ENCODE results near the gene CZIB.
A peak's percentile ranks its signal among the peaks of the same experiment; 100 is the strongest.
"Not testable (repeated sequence)": the region's sequence is repeated elsewhere in the genome, so short reads cannot be mapped to it uniquely, and the experiment has no call there.

Gene CZIB

DNA sequence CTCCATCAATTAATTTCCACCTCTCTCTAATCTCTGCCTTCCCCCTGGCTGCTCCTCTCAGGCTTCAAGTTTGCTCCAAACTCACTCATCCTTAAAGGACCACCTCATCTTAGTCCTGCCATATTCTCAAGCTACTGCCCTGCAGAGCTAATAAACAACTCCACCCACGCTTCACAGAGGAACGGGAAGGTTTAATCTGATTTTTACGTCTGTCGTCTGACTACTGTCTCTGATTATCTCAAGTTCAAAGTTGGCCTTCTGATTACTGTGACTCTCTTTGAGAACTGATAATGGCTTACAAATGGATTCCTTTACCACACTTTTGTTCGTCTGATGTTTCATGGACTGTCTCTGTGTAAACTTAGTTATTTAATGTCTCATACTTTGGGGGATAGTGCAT, 31.4 kb downstream of the CZIB start:
- DNase-seq (ENCODE audit: low read depth) = no peak
- TF ChIP-seq, protein P1, sequence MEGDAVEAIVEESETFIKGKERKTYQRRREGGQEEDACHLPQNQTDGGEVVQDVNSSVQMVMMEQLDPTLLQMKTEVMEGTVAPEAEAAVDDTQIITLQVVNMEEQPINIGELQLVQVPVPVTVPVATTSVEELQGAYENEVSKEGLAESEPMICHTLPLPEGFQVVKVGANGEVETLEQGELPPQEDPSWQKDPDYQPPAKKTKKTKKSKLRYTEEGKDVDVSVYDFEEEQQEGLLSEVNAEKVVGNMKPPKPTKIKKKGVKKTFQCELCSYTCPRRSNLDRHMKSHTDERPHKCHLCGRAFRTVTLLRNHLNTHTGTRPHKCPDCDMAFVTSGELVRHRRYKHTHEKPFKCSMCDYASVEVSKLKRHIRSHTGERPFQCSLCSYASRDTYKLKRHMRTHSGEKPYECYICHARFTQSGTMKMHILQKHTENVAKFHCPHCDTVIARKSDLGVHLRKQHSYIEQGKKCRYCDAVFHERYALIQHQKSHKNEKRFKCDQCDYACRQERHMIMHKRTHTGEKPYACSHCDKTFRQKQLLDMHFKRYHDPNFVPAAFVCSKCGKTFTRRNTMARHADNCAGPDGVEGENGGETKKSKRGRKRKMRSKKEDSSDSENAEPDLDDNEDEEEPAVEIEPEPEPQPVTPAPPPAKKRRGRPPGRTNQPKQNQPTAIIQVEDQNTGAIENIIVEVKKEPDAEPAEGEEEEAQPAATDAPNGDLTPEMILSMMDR (IDR thresholded peaks at IDR 0.05; ENCODE audit: insufficient read depth, low read depth, low read length, missing control alignments) = no peak

DNA sequence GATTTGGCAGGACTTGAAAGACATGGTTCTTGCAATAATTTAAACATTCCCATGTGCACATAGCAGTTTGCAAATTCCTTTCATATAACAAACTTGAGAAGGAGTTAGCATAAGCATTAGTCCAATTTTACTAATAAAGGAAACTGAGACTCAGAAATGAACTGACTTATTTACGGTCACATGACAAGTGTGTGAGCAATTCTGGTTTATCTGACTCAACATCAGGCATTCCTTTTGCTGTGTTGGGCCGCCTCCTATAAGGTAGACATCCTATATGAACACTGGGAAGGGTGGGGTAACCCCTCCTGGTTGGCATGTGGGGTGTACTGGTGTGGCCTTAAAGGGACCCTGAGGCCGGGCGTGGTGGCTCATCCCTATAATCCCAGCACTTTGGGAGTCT, 32.3 kb downstream of the CZIB start:
- peak; percentile 76 for DNase-seq (ENCODE audit: low read depth)
- TF ChIP-seq, protein P1 (IDR thresholded peaks at IDR 0.05; ENCODE audit: insufficient read depth, low read depth, low read length, missing control alignments) = no peak
- no peak overlapping the region for H3K4me3 ChIP-seq (ENCODE audit: low read length)

More for the DNA sequence above, 31.4 kb downstream of the CZIB start:
- no peak overlapping the region for H3K4me3 ChIP-seq (ENCODE audit: low read length)

DNA sequence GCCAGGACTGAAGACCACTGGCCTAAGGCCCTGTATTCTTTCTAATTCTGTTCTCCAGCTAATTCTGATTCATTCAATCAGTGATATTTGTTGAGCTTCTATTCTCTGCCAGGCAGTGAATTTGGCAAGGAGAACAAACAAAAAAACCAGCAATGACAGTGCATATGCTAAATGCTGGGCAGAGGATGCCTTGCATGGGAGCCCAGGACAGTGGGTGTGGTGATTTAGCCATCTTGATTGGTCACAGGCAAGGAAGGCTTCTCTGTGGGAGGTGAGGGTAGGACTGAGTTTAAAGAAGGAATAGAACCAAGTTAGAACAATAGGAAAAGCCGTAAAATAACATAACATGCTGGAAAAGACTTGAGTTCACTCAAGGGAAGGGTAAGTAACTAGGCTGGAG, 33.0 kb downstream of the CZIB start:
- TF ChIP-seq, protein P1 (IDR thresholded peaks at IDR 0.05; ENCODE audit: insufficient read depth, low read depth, low read length, missing control alignments) = no peak
- H3K4me3 ChIP-seq (ENCODE audit: low read length) = no peak overlapping the region
- no peak for DNase-seq (ENCODE audit: low read depth)

DNA sequence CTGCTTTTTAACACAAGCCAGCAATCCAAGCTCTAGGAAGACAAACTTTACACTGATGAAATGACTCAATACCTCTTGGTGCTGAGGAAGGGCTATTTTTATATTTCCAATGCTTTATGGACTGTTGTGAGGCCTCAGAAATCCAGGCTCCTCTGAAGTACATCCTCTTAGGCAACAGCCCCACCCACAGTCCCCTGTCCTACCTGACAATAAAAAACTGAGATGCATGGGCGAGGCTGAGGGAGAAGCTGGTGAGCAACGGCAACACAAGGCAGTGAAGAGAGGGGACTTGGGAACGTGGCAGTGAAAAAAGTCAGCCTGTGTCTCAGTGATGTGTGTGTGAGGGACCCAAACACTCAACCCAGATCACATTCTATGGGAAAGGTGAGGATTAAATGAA, 33.9 kb downstream of the CZIB start:
- TF ChIP-seq, protein P1 (IDR thresholded peaks at IDR 0.05; ENCODE audit: insufficient read depth, low read depth, low read length, missing control alignments) = no peak
- no peak overlapping the region for H3K4me3 ChIP-seq (ENCODE audit: low read length)
- no peak for DNase-seq (ENCODE audit: low read depth)

DNA sequence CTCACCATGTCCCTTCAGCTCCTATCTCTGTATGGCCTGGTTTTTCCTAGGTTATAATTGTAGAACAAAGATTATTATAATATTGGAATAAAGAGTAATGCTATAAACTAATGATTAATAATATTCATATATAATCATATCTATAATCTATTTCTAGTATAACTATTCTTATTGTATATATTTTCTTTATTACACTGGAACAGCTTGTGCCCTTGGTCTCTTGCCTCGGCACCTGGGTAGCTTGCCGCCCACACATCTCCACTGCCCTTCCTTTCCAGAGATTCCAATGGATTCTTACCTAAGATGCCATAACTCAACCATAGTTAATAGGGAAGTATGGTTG, 34.5 kb downstream of the CZIB start:
- not testable (repeated sequence) for H3K4me3 ChIP-seq (ENCODE audit: low read length); DNase-seq (ENCODE audit: low read depth)

DNA sequence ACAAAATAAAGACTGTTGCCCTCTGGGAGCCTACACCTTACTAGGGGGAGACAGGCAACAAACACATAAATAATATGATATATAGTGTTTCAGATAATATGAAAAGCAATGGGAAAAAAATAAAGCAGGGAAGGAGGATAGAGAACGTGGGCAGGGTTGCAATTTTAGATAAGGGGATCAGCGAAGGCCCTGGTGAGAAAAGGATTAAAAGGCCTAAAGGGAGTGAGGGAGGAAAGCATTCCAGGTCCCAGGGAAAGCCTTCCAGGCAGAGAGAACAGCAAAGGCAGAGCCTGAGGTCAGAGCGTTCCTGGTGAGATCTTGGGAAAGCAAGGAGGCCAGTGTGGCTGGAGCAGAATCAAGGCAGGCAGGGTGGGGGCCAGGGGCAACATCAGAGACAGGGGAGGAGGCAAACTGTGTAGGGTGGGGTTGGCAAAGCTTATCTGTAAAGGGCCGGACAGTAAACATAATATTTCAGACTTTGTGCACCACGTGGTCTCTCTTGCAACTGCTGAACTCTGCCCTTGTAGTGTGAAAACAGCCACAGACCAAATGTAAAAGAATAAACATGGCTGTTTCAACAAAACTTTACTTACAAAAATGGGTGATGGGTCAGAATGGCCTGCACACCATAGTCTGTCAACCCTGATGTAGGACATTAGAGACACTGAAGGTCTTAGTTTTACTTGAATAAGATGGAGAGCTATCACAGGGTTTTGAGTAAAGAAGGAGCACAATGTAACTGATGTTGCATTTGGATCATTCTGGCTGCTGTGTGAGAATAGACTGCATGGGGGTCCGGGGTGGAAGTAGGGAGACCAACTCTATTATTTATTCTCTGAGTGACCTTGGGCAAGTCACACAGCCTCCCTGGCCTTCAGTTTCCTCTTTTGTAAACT, 37.1 kb downstream of the CZIB start:
- H3K4me3 ChIP-seq (ENCODE audit: low read length) = no peak overlapping the region
- no peak for DNase-seq (ENCODE audit: low read depth)
- TF ChIP-seq, protein P1 (IDR thresholded peaks at IDR 0.05; ENCODE audit: insufficient read depth, low read depth, low read length, missing control alignments) = no peak

DNA sequence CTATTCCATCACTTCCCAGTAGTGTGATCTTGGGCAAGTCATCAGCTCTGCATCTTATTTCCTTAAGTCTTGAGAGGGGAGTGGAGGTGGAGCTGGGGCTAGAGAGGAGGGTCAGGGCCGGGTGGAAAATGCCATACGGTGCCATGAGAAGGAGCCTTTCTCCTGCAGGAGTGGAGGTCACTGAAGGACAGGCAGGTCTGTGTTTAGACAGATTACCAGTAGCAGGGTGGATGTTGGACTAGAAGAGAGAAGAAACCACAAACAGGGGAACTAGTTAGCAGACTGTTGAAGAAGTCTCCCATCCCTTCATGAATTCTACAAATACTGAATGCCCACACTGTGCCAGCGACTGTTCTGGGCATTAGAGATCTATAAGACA, 37.7 kb downstream of the CZIB start:
- DNase-seq (ENCODE audit: low read depth) = no peak
- TF ChIP-seq, protein P1 (IDR thresholded peaks at IDR 0.05; ENCODE audit: insufficient read depth, low read depth, low read length, missing control alignments) = no peak
- H3K4me3 ChIP-seq (ENCODE audit: low read length) = no peak overlapping the region

Data from epithelial cell of esophagus (primary cell).